GM13977 (cell line): ENCODE data around the gene C1QL4.

Experiments used
- DNase-seq: peaks from one replicate; pipeline ENCODE4 v3.0.0; 2012; ENCODE audit warnings: low spot score
- in situ Hi-C: fragments of 300-500 bp; cut with MboI; formaldehyde crosslinking; loops from one replicate; pipeline ENCODE4 v1.12.0; 2022; ENCODE audit warnings: low sequenced_read_pairs, low pct_unique_long_range_greater_than_20kb, mixed read lengths, inconsistent platforms; ENCODE audit not compliant: unreplicated experiment
- TF ChIP-seq, protein P1 (sequence below): IDR thresholded peaks from 2 replicates; pipeline ENCODE4 v1.5.1; 2012; ENCODE audit warnings: mild to moderate bottlenecking, control low read depth; ENCODE audit not compliant: insufficient read depth; ENCODE audit errors: extremely low read depth, missing control alignments

C1QL4 gene

DNA sequence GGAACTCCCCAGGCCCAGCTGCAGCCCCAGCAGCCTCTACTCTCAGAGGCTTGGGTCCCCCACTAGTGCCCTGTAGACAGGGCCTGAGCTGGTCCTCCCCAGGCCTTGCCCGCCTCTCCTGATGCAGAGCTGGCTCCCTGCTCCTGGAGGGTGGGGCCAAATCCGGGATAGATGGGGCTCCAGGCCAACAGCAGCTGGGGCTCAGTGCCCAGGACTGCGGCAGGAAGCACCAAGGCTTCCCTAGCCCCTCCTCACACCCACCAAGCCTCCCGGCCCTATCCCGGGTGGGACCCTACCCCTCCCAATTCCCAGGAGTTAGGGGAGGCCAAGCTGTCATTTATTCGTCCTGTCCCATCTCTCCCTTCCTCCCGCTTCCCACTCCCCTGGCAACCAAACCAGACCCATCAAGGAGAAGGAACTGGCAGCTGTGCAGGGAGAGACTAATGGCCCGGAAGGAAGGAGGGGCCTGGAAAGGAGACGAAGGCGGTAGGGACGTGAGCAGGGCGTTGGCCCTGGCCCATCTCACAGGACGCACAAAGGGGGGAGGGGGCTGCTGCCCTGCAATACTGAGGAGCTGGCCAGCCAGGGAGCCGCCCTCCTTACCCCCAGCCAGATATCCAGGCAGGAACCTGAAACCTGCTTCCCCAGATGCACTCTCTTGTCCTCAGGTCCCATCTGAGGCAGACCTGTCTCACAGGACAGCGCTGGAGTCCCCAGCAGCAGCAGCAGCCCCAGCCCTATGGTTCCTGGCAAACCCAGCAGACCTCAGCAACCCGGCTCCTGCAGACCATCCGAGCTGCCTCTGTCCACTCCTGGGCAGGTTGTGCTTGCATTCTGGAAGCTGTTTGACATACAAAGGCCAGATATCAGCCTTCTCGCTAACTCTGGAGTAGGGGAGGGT, 43.7 kb downstream of the C1QL4 start:
- peak; percentile 7 for DNase-seq
- TF ChIP-seq, protein P1, sequence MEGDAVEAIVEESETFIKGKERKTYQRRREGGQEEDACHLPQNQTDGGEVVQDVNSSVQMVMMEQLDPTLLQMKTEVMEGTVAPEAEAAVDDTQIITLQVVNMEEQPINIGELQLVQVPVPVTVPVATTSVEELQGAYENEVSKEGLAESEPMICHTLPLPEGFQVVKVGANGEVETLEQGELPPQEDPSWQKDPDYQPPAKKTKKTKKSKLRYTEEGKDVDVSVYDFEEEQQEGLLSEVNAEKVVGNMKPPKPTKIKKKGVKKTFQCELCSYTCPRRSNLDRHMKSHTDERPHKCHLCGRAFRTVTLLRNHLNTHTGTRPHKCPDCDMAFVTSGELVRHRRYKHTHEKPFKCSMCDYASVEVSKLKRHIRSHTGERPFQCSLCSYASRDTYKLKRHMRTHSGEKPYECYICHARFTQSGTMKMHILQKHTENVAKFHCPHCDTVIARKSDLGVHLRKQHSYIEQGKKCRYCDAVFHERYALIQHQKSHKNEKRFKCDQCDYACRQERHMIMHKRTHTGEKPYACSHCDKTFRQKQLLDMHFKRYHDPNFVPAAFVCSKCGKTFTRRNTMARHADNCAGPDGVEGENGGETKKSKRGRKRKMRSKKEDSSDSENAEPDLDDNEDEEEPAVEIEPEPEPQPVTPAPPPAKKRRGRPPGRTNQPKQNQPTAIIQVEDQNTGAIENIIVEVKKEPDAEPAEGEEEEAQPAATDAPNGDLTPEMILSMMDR, result no peak
- in situ Hi-C loops, result no loop called here

- TF ChIP-seq, protein P1, result no peak
- in situ Hi-C loops, result no loop called here
- no peak for DNase-seq
Observed at GRCh38 chr12:49292729-49293055, 44.3 kb downstream of the C1QL4 start.

- DNase-seq, result no peak
Observed at GRCh38 chr12:49288922-49289555, 47.9 kb downstream of the C1QL4 start.

DNA sequence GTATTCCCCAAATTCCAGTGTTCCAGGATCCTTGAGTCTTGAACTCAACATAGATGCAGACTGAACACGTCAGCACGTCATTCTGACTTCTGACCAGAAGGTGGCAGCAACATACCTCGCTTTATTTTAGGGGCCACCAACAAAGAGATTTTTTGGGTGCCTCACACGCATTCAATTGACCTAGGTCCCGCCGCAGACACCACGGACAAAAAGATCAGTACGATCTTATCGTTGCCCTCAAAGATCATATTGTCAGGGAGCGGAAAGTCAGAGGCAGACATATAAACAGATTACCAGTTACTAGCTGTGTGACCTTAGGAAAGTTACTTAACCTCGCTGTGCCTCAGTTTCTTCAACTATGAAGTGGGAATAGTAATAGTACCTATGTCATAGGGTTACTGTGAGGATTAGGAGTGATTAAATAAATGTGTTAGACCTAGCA, 48.6 kb downstream of the C1QL4 start:
- DNase-seq, result peak; percentile 87
- TF ChIP-seq, protein P1, result peak; percentile 80
- in situ Hi-C loops, result no loop called here

More at GRCh38 chr12:49288922-49289555, 47.9 kb downstream of the C1QL4 start:
- TF ChIP-seq, protein P1, result no peak
- in situ Hi-C loops, result no loop called here

GRCh38 chr12:49287876-49288275, 49.1 kb downstream of the C1QL4 start:
- DNase-seq, result no peak
- TF ChIP-seq, protein P1, result peak; percentile 2
- in situ Hi-C loops, result no loop called here

- in situ Hi-C loops, result no loop called here
- TF ChIP-seq, protein P1, result no peak
Observed at GRCh38 chr12:49284672-49285071, 52.3 kb downstream of the C1QL4 start.

More at GRCh38 chr12:49284672-49285071, 52.3 kb downstream of the C1QL4 start:
- DNase-seq, result no peak
